ENCODE results near the gene C6orf132. TPM values are rescaled to one million over a fixed set of nuclear protein-coding genes. Genes with fewer than 3 reads are reported as not detected.
A peak's percentile ranks its signal among the peaks of the same experiment; 100 is the strongest.

Gene C6orf132
- total and polyA plus RNA-seq, 7 donors = 0.08 to 0.34 (median 0.13) TPM

GRCh38 chr6:42051268-42051653, 91.2 kb downstream of the C6orf132 start:
- TF ChIP-seq CTCF (IDR thresholded peaks at IDR 0.05) = no peak
- Histone ChIP-seq H3K9me3 (no peaks in the 10 kb centered on the region), H3K27me3 (ENCODE audit: insufficient read depth in 3 of 3, low read length in 2 of 3) (peaks cover 0 to 19% (median 2%) of the 10 kb centered on the region in 3 donors), H3K27ac (peak overlapping the region; percentile 90), H3K4me3 (peak overlapping the region; percentile 80), H3K4me1 (peaks cover 28% of the 10 kb centered on the region), H3K36me3 (ENCODE audit: insufficient read depth in 1 of 2, low read depth in 1 of 2) (peaks cover 0 to 51% of the 10 kb centered on the region in 2 donors)
- intact Hi-C loops (cut with DNase I) = no loop called here
- DNase-seq (no peak), ATAC-seq (no peak)
- WGBS, 3 donors = 29 to 40% (median 31%) methylated on average over 8 of the region's 8 CpGs

Other genes starting within 250 kb of the C6orf132 start
- gene USP49, start 247.2 kb downstream of the C6orf132 start, total RNA-seq = 1 to 10 TPM in 3 of 4 donors, under 1 TPM in 1; 0.75 to 1.6 (median 1.3) TPM
- under 1 TPM; 0.38 to 0.84 (median 0.66) TPM for gene USP49, start 247.2 kb downstream of the C6orf132 start, polyA plus RNA-seq
- gene MED20, start 221.5 kb downstream of the C6orf132 start, total RNA-seq = 10 to 100 TPM; 12.9 to 19.6 (median 15.0) TPM
- gene MED20, start 221.5 kb downstream of the C6orf132 start, polyA plus RNA-seq = 10 to 100 TPM in 2 of 3 donors, 1 to 10 TPM in 1; 9.2 to 28.1 (median 18.5) TPM
- gene BYSL, start 221.1 kb downstream of the C6orf132 start, total RNA-seq = 10 to 100 TPM; 20.3 to 47.5 (median 35.2) TPM
- 10 to 100 TPM; 29.0 to 55.5 (median 30.1) TPM for gene BYSL, start 221.1 kb downstream of the C6orf132 start, polyA plus RNA-seq
- 10 to 100 TPM in 3 of 4 donors, 1 to 10 TPM in 1; 9.2 to 19.9 (median 16.7) TPM for gene CCND3, start 200.8 kb downstream of the C6orf132 start, total RNA-seq
- gene CCND3, start 200.8 kb downstream of the C6orf132 start, polyA plus RNA-seq = 10 to 100 TPM; 20.3 to 29.1 (median 20.5) TPM
- gene TAF8, start 92.1 kb downstream of the C6orf132 start, total RNA-seq = 10 to 100 TPM; 16.6 to 23.9 (median 19.9) TPM
- gene TAF8, start 92.1 kb downstream of the C6orf132 start, polyA plus RNA-seq = 10 to 100 TPM; 11.2 to 17.9 (median 12.6) TPM
- not detected for gene GUCA1A, start 30.7 kb upstream of the C6orf132 start, total RNA-seq
- gene GUCA1A, start 30.7 kb upstream of the C6orf132 start, polyA plus RNA-seq = not detected
- gene GUCA1B, start 52.3 kb upstream of the C6orf132 start, total RNA-seq = 1 to 10 TPM; 1.1 to 3.4 (median 1.9) TPM
- gene GUCA1B, start 52.3 kb upstream of the C6orf132 start, polyA plus RNA-seq = under 1 TPM; 0.26 to 0.79 (median 0.34) TPM
- 10 to 100 TPM; 40.3 to 57.4 (median 53.1) TPM for gene MRPS10, start 75.2 kb upstream of the C6orf132 start, total RNA-seq
- gene MRPS10, start 75.2 kb upstream of the C6orf132 start, polyA plus RNA-seq = 100 to 1,000 TPM in 1 of 3 donors, 10 to 100 TPM in 2; 48.5 to 110 (median 59.0) TPM

Data from psoas muscle (tissue), 8 donors.